Skeletal muscle satellite cell (primary cell): ENCODE results near the gene BUD23.
"Not testable (repeated sequence)": the region's sequence is repeated elsewhere in the genome, so short reads cannot be mapped to it uniquely, and the experiment has no call there.

Experiments
- H3K27me3 ChIP-seq: 2 replicates; pipeline ENCODE4 v1.7.0; 2013; ENCODE audit warnings: low read length; ENCODE audit not compliant: control insufficient read depth, insufficient read depth
- H3K36me3 ChIP-seq: 2 replicates; pipeline ENCODE4 v1.7.0; 2013; ENCODE audit warnings: mild to moderate bottlenecking, control low read depth, low read length; ENCODE audit not compliant: insufficient read depth
- H3K4me1 ChIP-seq: 2 replicates; pipeline ENCODE4 v1.7.0; 2013; ENCODE audit warnings: low read length; ENCODE audit not compliant: control insufficient read depth, insufficient read depth
- H3K4me2 ChIP-seq: 2 replicates; pipeline ENCODE4 v1.7.0; 2013; ENCODE audit warnings: mild to moderate bottlenecking, low read length
- H3K4me3 ChIP-seq: 2 replicates; pipeline ENCODE4 v1.7.0; 2013; ENCODE audit warnings: low read length
- H3K9ac ChIP-seq: 2 replicates; pipeline ENCODE4 v1.7.0; 2013; ENCODE audit warnings: mild to moderate bottlenecking, low read depth, low read length, moderate library complexity
- H3K9me3 ChIP-seq: replicated peaks from 2 replicates; pipeline ENCODE4 v1.7.0; 2013; ENCODE audit warnings: mild to moderate bottlenecking, control low read depth, low read length

The BUD23 gene

DNA sequence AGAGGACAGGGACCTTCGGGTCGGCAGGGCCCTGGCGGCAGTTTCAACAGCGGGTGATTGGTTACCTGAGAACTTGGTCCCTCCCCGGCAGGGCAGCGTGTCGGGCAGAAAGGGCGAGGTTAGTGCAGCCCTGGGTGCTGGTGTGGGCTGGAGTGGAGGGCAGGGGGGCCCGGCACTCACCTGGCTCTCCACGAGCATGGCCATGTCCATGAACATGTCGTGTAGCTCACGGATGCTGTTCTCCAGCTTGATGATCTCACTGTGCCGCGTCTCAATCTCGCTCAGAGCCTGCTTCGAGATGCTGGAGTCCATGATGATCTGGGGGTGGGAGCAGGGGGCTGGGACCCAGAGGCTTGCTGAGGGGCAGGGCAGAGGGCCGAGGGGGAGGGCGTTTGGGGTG, 19.3 kb downstream of the BUD23 start:
- Histone ChIP-seq H3K4me1 (peaks cover 36% of the 10 kb centered on the region), H3K9ac (no peak overlapping the region), H3K36me3 (peaks cover 82% of the 10 kb centered on the region), H3K4me3 (no peak overlapping the region), H3K4me2 (no peak overlapping the region), H3K27me3 (no peaks in the 10 kb centered on the region), H3K9me3 (no peaks in the 10 kb centered on the region)

DNA sequence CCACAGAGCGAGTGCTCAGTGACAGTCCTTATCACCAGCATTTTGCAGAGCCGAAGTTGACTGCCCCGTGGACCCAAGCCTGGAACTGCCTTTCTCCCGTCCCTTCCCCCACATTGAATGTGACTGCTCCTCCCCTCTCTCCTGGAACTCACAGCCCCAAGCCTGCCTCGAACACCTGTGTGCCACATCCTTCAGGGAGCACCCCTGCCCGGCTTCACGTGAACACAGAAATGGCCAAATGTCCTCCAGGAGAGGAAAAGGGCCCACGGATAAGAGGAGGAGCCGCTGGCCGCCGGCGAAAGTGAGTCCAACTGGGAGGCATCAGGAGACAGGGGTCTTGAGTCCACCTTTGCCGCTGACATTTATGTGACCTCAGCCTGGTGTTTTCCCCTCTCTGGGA, 19.8 kb downstream of the BUD23 start:
- no peak overlapping the region for H3K4me2 ChIP-seq
- peaks cover 79% of the 10 kb centered on the region for H3K36me3 ChIP-seq
- no peak overlapping the region for H3K9ac ChIP-seq
- no peaks in the 10 kb centered on the region for H3K27me3 ChIP-seq
- H3K4me3 ChIP-seq: no peak overlapping the region
- no peaks in the 10 kb centered on the region for H3K9me3 ChIP-seq
- H3K4me1 ChIP-seq: peaks cover 36% of the 10 kb centered on the region

GRCh38 chr7:73703757-73704639, 20.6 kb downstream of the BUD23 start:
- no peaks in the 10 kb centered on the region for H3K27me3 ChIP-seq
- H3K9ac ChIP-seq: no peak overlapping the region
- H3K9me3 ChIP-seq: no peaks in the 10 kb centered on the region
- H3K4me1 ChIP-seq: peaks cover 36% of the 10 kb centered on the region
- peaks cover 79% of the 10 kb centered on the region for H3K36me3 ChIP-seq
- peak overlapping the region; percentile 44 for H3K4me2 ChIP-seq
- H3K4me3 ChIP-seq: no peak overlapping the region

GRCh38 chr7:73704640-73705550, 21.5 kb downstream of the BUD23 start:
- Histone ChIP-seq H3K36me3 (peaks cover 75% of the 10 kb centered on the region), H3K4me1 (peaks cover 37% of the 10 kb centered on the region), H3K9me3 (no peaks in the 10 kb centered on the region), H3K27me3 (no peaks in the 10 kb centered on the region), H3K4me3 (no peak overlapping the region), H3K9ac (no peak overlapping the region), H3K4me2 (peak overlapping the region; percentile 44)

DNA sequence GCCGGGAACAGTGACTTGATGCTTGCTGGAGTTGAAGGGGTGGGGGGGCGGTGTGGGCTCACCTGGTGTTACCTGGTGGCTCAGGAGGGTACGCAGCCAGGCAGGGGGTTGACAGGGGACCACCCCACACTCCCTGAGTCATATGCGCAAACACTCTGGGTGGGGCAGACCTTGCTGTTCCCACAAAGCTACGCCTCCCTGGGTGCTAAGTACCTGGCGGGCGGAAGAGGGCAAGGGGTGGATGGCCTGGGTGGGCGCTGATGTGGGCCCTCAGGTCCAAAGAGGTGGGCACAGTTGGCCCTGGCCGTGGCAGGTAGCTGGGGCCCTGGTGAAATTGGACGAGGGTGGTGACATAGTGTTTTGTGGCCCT, 22.1 kb downstream of the BUD23 start:
- peaks cover 70% of the 10 kb centered on the region for H3K36me3 ChIP-seq
- H3K9ac ChIP-seq: no peak overlapping the region

DNA sequence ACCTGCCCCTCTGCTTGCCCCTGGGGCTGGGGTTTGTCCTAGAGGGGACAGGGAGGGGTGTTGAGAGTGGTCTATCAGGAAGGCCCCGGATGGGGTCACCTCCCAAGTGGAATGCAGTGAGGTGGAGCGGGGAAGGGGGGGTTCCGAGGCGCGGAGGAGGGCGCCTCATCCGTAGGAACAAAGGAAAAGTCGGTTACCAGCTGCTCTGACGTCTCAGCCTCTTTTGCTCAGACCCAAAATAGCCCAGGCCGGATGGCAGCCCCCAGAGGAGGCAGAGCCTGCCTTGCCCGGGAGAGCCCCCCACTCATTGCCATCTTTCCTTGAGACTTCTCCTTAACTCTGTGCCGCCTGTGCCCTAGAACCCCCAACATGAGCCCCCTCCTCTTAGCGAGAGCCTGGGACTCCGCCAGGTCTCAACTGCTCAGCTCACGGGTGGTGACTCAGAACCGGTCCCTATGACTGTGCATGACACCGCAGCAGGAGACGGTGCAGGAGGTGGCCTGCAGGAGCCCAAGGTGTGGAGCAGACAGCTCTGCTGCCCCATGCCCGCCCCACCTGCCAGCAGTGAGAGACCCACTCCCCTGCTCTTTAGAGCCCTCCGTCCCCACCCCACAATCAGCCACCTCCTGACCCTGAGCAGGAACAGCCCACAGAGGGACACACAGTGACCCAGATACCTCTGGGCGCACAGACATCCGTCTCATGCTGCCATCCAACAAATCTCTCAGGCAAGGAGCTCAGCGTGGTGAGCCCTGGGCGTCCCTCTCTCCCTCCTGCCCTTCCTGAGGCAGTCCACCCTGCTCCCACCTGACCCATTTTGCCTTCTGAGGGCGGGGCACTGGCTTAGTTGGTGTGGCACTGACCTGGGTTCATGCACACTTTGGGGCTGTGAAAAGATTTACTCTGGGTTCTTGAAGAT, 23.0 kb downstream of the BUD23 start:
- Histone ChIP-seq H3K4me1 (peaks cover 39% of the 10 kb centered on the region), H3K4me2 (no peak overlapping the region), H3K27me3 (no peaks in the 10 kb centered on the region), H3K36me3 (peaks cover 69% of the 10 kb centered on the region), H3K9ac (no peak overlapping the region), H3K9me3 (no peaks in the 10 kb centered on the region), H3K4me3 (no peak overlapping the region)

More for the DNA sequence above, 22.1 kb downstream of the BUD23 start:
- H3K4me3 ChIP-seq: no peak overlapping the region
- no peaks in the 10 kb centered on the region for H3K27me3 ChIP-seq
- H3K4me1 ChIP-seq: peaks cover 39% of the 10 kb centered on the region
- peak overlapping the region; percentile 44 for H3K4me2 ChIP-seq
- H3K9me3 ChIP-seq: no peaks in the 10 kb centered on the region

- peaks cover 39% of the 10 kb centered on the region for H3K4me1 ChIP-seq
- no peak overlapping the region for H3K4me2 ChIP-seq
- H3K4me3 ChIP-seq: no peak overlapping the region
- no peaks in the 10 kb centered on the region for H3K27me3 ChIP-seq
- H3K36me3 ChIP-seq: peaks cover 68% of the 10 kb centered on the region
- H3K9me3 ChIP-seq: no peaks in the 10 kb centered on the region
- no peak overlapping the region for H3K9ac ChIP-seq
These were observed 23.7 kb downstream of the BUD23 start for GRCh38 chr7:73707045-73707631.

GRCh38 chr7:73708961-73709549, 25.7 kb downstream of the BUD23 start:
- Histone ChIP-seq H3K36me3 (peaks cover 73% of the 10 kb centered on the region), H3K9me3 (no peaks in the 10 kb centered on the region), H3K4me2 (no peak overlapping the region), H3K27me3 (no peaks in the 10 kb centered on the region), H3K4me3 (no peak overlapping the region), H3K4me1 (peaks cover 43% of the 10 kb centered on the region), H3K9ac (no peak overlapping the region)

- Histone ChIP-seq H3K4me2 (no peak overlapping the region), H3K9me3 (no peaks in the 10 kb centered on the region), H3K4me1 (peaks cover 33% of the 10 kb centered on the region), H3K27me3 (no peaks in the 10 kb centered on the region), H3K36me3 (peaks cover 56% of the 10 kb centered on the region), H3K4me3 (no peak overlapping the region), H3K9ac (no peak overlapping the region)
These were observed 29.4 kb downstream of the BUD23 start for GRCh38 chr7:73712773-73713172.

GRCh38 chr7:73713319-73713718, 29.9 kb downstream of the BUD23 start:
- not testable (repeated sequence) for H3K9ac ChIP-seq, H3K27me3 ChIP-seq, H3K9me3 ChIP-seq, H3K4me2 ChIP-seq, H3K4me3 ChIP-seq
- H3K4me1 ChIP-seq: peaks cover 37% of the 10 kb centered on the region
- H3K36me3 ChIP-seq: peaks cover 54% of the 10 kb centered on the region
